HCT116 (cell line): ENCODE results near the gene ANKRD23. TPM values are rescaled to one million over a fixed set of nuclear protein-coding genes. Genes with fewer than 3 reads are reported as not detected.
A peak's percentile ranks its signal among the peaks of the same experiment; 100 is the strongest.

ENCODE experiments used
- ATAC-seq: fragments of 200-7000 bp; cut with Tn5 transposase; 2 replicates; pipeline ENCODE4 v1.9.1; 2020; ENCODE audit warnings: mild to moderate bottlenecking, moderate library complexity
- BruUV-seq: library from RNA; stranded (reverse); fragments of 400-500 nt; replicated peaks from 2 replicates; lab custom pipeline; 2021; lab: Mats Ljungman, UMichigan
- CTCF ChIA-PET: fragments of 300-600 bp; sonication (Branson Sonifier 250); formaldehyde crosslinking; loops from one replicate; lab custom pipeline; 2021; ENCODE audit warnings: antibody characterized with exemption; lab: Charles Lee
- POLR2A ChIA-PET: fragments of 300-600, 350-600 bp; sonication (Branson Sonifier 250); formaldehyde crosslinking; loops from one replicate; lab custom pipeline; 2021; ENCODE audit warnings: antibody characterized with exemption; lab: Charles Lee
- RAD21 ChIA-PET, 2 experiments: fragments of 300-600 bp; sonication (Branson Sonifier 250); formaldehyde crosslinking; loops; one replicate each; lab custom pipeline; 2023; ENCODE audit warnings: low total read pairs in 2 of 2; ENCODE audit not compliant: uncharacterized antibody in 2 of 2, unreplicated experiment in 2 of 2, low non-redundant PET in 1 of 2; lab: Charles Lee
- DNase-seq: peaks from one replicate; pipeline ENCODE4 v3.0.0-alpha.2; 2010; ENCODE audit warnings: low read depth, low spot score
- H2AFZ ChIP-seq: fragments of 200-600 bp; shearing (Covaris generic), sonication (generic); 2 replicates; pipeline ENCODE4 v1.6.1; 2017; ENCODE audit warnings: low read depth, mixed run types, mixed read lengths, antibody characterized with exemption, low read length; ENCODE audit not compliant: poor library complexity, severe bottlenecking
- H3K27ac ChIP-seq: 2 replicates; pipeline ENCODE4 v1.5.1; 2012; ENCODE audit warnings: low read depth, low read length
- H3K27me3 ChIP-seq: fragments of 200-600 bp; sonication (generic); 2 replicates; pipeline ENCODE4 v1.6.1; 2016; ENCODE audit warnings: mixed run types, low read length, mixed read lengths; ENCODE audit not compliant: insufficient read depth
- H3K36me3 ChIP-seq, 2 experiments: fragments of 200-500 bp in 1 of 2; fragments of 200-600 bp in 1 of 2; sonication (Bioruptor generic) in 1 of 2; sonication (generic) in 1 of 2; 2 replicates each; pipeline versions ENCODE4 v1.5.1 to v1.6.1; 2014 to 2016; ENCODE audit warnings: low read length in 2 of 2, inconsistent platforms in 1 of 2, mixed read lengths in 1 of 2, mixed run types in 1 of 2; ENCODE audit not compliant: insufficient read depth in 2 of 2, control insufficient read depth in 1 of 2
- H3K4me1 ChIP-seq, 2 experiments: fragments of 200-600 bp in 1 of 2; sonication (generic) in 1 of 2; 2 replicates each; pipeline versions ENCODE4 v1.5.1 to v1.6.1; 2012 to 2017; ENCODE audit warnings: low read length in 2 of 2, inconsistent platforms in 1 of 2, mild to moderate bottlenecking in 1 of 2, mixed read lengths in 1 of 2, mixed run types in 1 of 2, moderate library complexity in 1 of 2; ENCODE audit not compliant: insufficient read depth in 2 of 2, control insufficient read depth in 1 of 2
- H3K4me2 ChIP-seq: fragments of 200-600 bp; sonication (generic); 2 replicates; pipeline ENCODE4 v1.6.1; 2017; ENCODE audit warnings: mixed run types, low read length, mixed read lengths
- H3K4me3 ChIP-seq, 2 experiments: fragments of 200-600 bp in 1 of 2; sonication (generic) in 1 of 2; replicated peaks in 1 of 2; 2 replicates each; pipeline ENCODE4 v1.5.1; 2011 to 2016; ENCODE audit warnings: low read length in 2 of 2, control low read depth in 1 of 2, low read depth in 1 of 2, mild to moderate bottlenecking in 1 of 2, mixed read lengths in 1 of 2, mixed run types in 1 of 2
- H3K79me2 ChIP-seq: fragments of 200-600 bp; sonication (generic); 2 replicates; pipeline ENCODE4 v1.6.1; 2017; ENCODE audit warnings: mild to moderate bottlenecking, mixed run types, low read length, moderate library complexity, mixed read lengths; ENCODE audit not compliant: insufficient read depth
- H3K9ac ChIP-seq: fragments of 200-600 bp; sonication (generic); 2 replicates; pipeline ENCODE4 v1.6.1; 2016; ENCODE audit warnings: low read length, mixed read lengths
- H3K9me2 ChIP-seq: fragments of 200-600 bp; sonication (generic), shearing (Covaris generic); 2 replicates; pipeline ENCODE4 v1.6.1; 2017; ENCODE audit warnings: mixed run types, mild to moderate bottlenecking, moderate library complexity; ENCODE audit not compliant: insufficient read depth
- H3K9me3 ChIP-seq, 2 experiments: fragments of 200-500 bp in 1 of 2; fragments of 200-600 bp in 1 of 2; sonication (Bioruptor generic) in 1 of 2; sonication (generic) in 1 of 2; 2 replicates each; pipeline ENCODE4 v1.6.1; 2014 to 2017; ENCODE audit warnings: low read length in 2 of 2, mixed read lengths in 2 of 2, inconsistent platforms in 1 of 2, low read depth in 1 of 2, mild to moderate bottlenecking in 1 of 2, mixed run types in 1 of 2, moderate library complexity in 1 of 2; ENCODE audit not compliant: control insufficient read depth in 1 of 2, insufficient read depth in 1 of 2
- H4K20me1 ChIP-seq: fragments of 200-600 bp; sonication (generic), shearing (Covaris generic); 2 replicates; pipeline ENCODE4 v1.6.1; 2017; ENCODE audit warnings: mixed run types, mild to moderate bottlenecking, moderate library complexity; ENCODE audit not compliant: insufficient read depth
- CEBPB ChIP-seq: IDR thresholded peaks from 2 replicates; pipeline ENCODE4 v1.6.1; 2012; ENCODE audit warnings: low read depth
- POLR2A ChIP-seq: IDR thresholded peaks from 2 replicates; pipeline ENCODE4 v1.7.0; 2011; ENCODE audit warnings: borderline replicate concordance; ENCODE audit not compliant: insufficient read depth, insufficient read length; ENCODE audit errors: extremely low read depth
- POLR2AphosphoS5 ChIP-seq: IDR thresholded peaks from 2 replicates; pipeline ENCODE4 v1.6.1; 2011; ENCODE audit warnings: mild to moderate bottlenecking, low read depth, low read length, moderate library complexity
- RAD21 ChIP-seq: IDR thresholded peaks from 2 replicates; pipeline ENCODE4 v1.6.1; 2012; ENCODE audit warnings: low read depth, mild to moderate bottlenecking
- ZBTB33 ChIP-seq: IDR thresholded peaks from 2 replicates; pipeline ENCODE4 v1.6.1; 2011; ENCODE audit warnings: mild to moderate bottlenecking, low read length, moderate library complexity; ENCODE audit not compliant: insufficient replicate concordance; ENCODE audit errors: extremely low read depth
- intact Hi-C: fragments of 100-400 bp; cut with micrococcal nuclease; formaldehyde crosslinking; loops from 2 replicates; pipeline ENCODE4 v1.10.0; 2022
- total RNA-seq: library from RNA; stranded (reverse); gene quantifications from one replicate; pipeline ENCODE4 v1.2.1, GENCODE V29; 2021; ENCODE audit not compliant: unreplicated experiment

Gene ANKRD23
- total RNA-seq, 1 experiment from 2014 or later, result 1.4 TPM

DNA sequence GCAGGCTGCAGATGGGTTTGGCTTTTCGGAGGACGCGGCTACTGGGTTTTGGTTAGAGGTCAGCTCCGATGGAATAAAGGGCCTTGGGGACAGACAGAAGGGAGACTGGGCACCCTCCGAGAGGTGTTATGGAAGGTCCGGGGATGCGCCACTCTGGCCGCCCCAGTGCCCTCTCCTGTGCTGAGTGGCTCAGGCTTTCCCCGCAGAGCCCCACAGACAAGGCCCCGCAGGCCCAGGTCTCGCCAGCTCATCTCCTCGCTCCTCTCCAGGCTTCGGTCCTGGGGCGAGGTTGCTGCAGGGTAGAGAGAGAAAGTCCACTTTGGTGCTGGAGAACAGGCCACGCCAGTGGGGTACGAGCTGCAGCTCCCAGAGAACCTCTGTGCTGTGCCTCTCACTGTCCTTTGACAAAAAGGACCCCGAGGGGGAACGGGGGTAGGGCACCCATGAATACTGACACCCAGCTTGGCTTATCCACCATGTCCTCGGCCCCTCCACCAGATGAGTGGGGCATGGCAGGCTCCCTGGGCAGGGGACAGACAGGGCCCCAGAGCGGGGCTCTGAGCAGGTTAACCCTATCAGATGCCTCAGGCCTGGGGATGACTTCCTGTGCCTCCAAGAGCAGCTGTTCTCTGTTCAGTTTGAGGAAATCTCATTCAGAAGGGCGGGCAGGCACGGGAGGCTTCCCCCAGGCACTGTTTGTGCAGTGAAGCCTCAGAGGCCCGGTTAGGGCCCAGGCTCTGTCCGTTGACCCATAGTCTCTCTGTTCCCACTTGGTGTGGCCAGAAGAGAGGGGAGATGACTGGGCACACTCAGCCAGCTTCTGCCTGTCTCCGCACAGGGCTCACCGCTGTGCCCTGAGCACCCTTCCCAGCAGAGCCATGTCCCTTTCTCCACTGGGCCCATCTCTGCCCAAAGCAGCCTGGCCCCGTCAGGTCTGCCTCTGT, 43.5 kb downstream of the ANKRD23 start:
- Histone ChIP-seq H3K4me1 (peaks cover 0 to 5% of the 10 kb centered on the region in 2 experiments; a peak in 1 of 4 replicates), H3K4me3 (no peak overlapping the region), H3K27ac (no peak overlapping the region; the same call in 1 of the 2 replicates), H3K79me2 (no peaks in the 10 kb centered on the region), H2AFZ (no peak overlapping the region), H3K27me3 (no peaks in the 10 kb centered on the region), H3K36me3 (peaks cover 0 to 9% of the 10 kb centered on the region in 2 experiments; a peak in 2 of 4 replicates), H4K20me1 (no peaks in the 10 kb centered on the region), H3K9ac (no peak overlapping the region), H3K9me2 (no peaks in the 10 kb centered on the region), H3K9me3 (no peaks in the 10 kb centered on the region), H3K4me2 (no peak overlapping the region)
- DNase-seq, result no peak
- RAD21 ChIA-PET, result no interaction called here
- ATAC-seq, result peak; percentile 57
- intact Hi-C loops, result loop anchor here (2.0 to 5.0 kb wide), 2 partner anchors 198 to 248 kb away; no protein-coding TSS in a partner anchor
- POLR2A ChIA-PET, result no interaction called here
- BruUV-seq, result no TSS peak
- TF ChIP-seq ZBTB33 (no peak), RAD21 (no peak), CEBPB (no peak), POLR2A (no peak), POLR2AphosphoS5 (no peak)
- CTCF ChIA-PET, result interaction anchor here (1.0 to 2.3 kb wide), 5 partner anchors 15 to 250 kb away, joined by 3 to 15 read pairs (median 3); partner anchors contain the start of gene CNNM3
